Neuron (in vitro differentiated cells): ENCODE measurements around the gene RHEX.

ENCODE experiments used
- H2AFZ ChIP-seq: one replicate; pipeline ENCODE4 v1.6.1; 2013; ENCODE audit warnings: low read depth, mild to moderate bottlenecking, inconsistent platforms, low read length, moderate library complexity
- H3K27me3 ChIP-seq: one replicate; pipeline ENCODE4 v1.6.1; 2013; ENCODE audit warnings: low read length; ENCODE audit not compliant: insufficient read depth
- H3K36me3 ChIP-seq: one replicate; pipeline ENCODE4 v1.6.1; 2013; ENCODE audit warnings: low read length; ENCODE audit not compliant: insufficient read depth
- H3K4me1 ChIP-seq: one replicate; pipeline ENCODE4 v1.6.1; 2013; ENCODE audit warnings: low read length; ENCODE audit not compliant: insufficient read depth
- H3K4me3 ChIP-seq: 2 replicates; pipeline ENCODE4 v1.5.1; 2013; ENCODE audit warnings: mild to moderate bottlenecking, low read length, moderate library complexity
- H3K9me3 ChIP-seq: one replicate; pipeline ENCODE4 v1.6.1; 2013; ENCODE audit warnings: low read length

The RHEX gene

DNA sequence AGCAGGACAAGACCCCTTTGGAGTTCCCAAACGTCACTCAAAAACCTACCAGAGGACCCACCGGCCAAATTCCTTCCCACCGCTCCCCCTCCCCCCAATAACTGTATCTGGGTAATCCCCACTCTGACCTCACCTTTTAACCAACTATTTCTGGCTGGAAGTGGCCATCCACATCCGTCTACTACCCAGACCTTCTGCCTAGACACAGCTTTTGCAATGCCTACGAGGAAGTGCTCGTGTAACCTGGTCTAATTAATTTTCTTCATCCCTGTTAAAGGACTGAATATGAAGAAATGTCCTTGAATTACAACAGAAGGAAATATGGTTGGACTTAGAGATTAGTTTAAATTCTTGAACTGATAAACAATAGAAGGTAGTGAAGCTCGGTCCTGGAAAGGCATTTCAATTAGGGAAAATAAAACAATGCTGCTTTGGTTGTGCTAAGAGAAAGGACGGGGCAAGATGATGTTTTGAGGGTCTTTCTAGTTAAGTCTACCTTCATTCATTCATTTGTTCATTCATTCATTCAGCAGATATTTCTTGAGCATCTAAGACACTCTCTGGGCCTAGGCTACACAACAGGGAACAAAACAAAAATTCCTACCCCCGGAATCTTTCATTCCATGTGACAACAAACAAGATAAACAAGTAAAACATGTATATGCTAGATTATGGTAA lies 45.4 kb downstream of the RHEX start:
- Histone ChIP-seq H3K4me1 (no peaks in the 10 kb centered on the region), H3K36me3 (no peaks in the 10 kb centered on the region), H3K9me3 (no peaks in the 10 kb centered on the region), H2AFZ (no peak overlapping the region), H3K4me3 (no peak overlapping the region), H3K27me3 (peaks cover 3% of the 10 kb centered on the region)

DNA sequence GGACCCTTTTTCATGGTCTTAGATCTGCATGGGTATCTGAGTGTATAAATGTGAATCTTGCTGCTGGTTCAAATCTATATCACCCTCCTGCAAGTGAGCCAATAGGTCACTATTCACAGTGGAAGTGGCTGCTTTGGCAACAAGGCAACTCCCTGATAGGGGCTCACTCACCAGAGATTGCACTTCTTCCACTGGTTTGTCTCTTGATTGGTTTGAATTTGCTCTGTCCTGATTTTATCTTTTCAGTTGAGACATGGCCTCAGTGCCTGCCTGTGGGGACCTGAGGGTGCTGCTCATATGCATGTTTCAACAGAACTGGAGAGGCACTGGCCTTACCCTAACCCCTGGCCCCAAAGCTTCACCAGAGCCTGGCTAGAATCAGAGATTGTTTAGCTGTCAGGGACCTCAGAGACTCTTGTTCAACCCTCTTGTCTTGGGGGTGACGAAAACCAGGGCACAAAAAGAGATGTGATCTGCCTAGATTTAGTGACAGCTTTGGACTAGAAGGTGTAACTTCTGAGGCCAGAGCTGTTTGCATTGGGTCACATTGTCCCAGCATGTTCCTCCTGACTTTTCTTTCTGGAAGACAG lies 47.3 kb downstream of the RHEX start:
- Histone ChIP-seq H2AFZ (no peak overlapping the region), H3K4me3 (no peak overlapping the region), H3K4me1 (no peaks in the 10 kb centered on the region), H3K36me3 (no peaks in the 10 kb centered on the region), H3K27me3 (no peaks in the 10 kb centered on the region), H3K9me3 (no peaks in the 10 kb centered on the region)

- no peaks in the 10 kb centered on the region for H3K27me3 ChIP-seq
- no peaks in the 10 kb centered on the region for H3K36me3 ChIP-seq
- no peaks in the 10 kb centered on the region for H3K9me3 ChIP-seq
- no peaks in the 10 kb centered on the region for H3K4me1 ChIP-seq
- no peak overlapping the region for H3K4me3 ChIP-seq
- no peak overlapping the region for H2AFZ ChIP-seq
These were observed 48.5 kb downstream of the RHEX start for GRCh38 chr1:206101351-206102045.

DNA sequence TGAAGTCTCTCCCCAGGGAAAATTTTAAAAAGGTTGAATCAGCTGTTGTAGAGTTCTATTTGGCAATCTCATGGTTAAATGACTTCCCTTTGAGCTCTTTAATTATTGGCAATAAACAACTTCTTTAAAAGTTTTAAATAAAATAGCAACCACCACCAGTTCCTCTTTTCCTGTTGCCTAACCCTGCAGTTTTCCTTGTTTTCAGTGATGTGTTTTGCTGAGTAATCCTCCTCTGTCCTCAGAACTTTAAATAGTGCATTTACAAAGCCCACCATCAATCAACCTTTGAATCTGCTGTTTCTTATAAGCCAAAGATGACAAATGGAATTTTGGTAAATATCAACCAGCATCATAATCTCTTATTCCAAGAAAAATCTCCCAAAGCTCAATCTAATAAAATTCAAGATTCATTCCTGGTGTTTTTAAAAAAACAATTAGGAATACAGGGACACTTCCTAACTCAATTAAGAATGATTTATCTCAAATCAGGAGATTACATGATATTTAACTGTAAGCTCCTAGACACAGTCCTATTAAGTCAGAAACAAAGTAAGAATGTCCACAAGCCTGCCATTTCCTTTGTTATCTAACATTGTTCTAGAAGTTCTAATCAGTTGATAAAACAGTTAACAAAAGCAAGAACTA lies 49.4 kb downstream of the RHEX start:
- Histone ChIP-seq H3K9me3 (no peaks in the 10 kb centered on the region), H2AFZ (no peak overlapping the region), H3K4me1 (no peaks in the 10 kb centered on the region), H3K4me3 (no peak overlapping the region), H3K36me3 (no peaks in the 10 kb centered on the region), H3K27me3 (no peaks in the 10 kb centered on the region)

DNA sequence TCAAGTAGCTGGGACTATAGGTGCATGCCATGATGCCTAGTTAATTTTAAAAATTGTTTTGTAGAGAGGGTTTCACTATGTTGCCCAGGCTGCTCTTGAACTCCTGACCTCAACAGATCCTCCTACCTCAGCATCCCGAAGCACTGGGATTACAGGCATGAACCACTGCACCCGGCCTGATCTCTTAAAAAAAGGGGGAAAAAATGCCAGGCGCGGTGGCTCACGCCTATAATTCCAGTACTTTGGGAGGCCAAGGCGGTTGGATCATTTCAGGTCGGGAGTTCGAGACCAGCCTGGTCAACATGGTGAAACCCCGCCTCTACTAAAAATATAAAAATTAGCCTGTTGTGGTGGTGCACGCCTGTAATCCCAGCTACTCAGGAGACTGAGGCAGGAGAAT lies 51.0 kb downstream of the RHEX start:
- Histone ChIP-seq H3K36me3 (no peaks in the 10 kb centered on the region), H3K9me3 (no peaks in the 10 kb centered on the region), H3K4me3 (no peak overlapping the region)

DNA sequence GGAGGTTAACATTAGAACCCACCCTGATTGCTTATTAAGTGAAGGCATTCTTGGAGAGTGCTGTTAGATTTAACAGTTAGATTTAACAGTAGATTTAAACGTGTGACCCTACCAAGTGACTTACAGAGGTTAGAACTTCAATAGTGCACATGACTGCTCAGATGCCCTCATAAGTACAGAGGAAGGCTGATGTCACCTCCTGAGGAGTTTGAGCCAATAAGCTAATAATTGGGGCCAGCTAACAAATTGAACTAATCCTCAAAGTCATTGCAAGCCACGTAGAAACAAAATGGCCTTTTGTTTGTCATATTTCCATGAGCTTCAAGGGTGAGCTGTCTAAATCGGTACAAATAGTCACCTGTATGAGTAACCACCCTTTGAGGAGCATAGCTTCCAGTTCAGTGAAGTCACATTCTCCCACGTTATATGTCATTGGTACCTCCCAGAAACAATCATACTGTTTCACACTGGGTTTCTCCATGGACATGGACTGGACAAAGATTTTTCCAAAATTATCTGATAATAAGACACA lies 52.6 kb downstream of the RHEX start:
- Histone ChIP-seq H3K36me3 (no peaks in the 10 kb centered on the region), H3K4me3 (no peak overlapping the region), H2AFZ (no peak overlapping the region), H3K9me3 (no peaks in the 10 kb centered on the region), H3K27me3 (peaks cover 5% of the 10 kb centered on the region), H3K4me1 (no peaks in the 10 kb centered on the region)

More for the DNA sequence above, 51.0 kb downstream of the RHEX start:
- no peaks in the 10 kb centered on the region for H3K4me1 ChIP-seq
- no peak overlapping the region for H2AFZ ChIP-seq
- peaks cover 3% of the 10 kb centered on the region for H3K27me3 ChIP-seq

DNA sequence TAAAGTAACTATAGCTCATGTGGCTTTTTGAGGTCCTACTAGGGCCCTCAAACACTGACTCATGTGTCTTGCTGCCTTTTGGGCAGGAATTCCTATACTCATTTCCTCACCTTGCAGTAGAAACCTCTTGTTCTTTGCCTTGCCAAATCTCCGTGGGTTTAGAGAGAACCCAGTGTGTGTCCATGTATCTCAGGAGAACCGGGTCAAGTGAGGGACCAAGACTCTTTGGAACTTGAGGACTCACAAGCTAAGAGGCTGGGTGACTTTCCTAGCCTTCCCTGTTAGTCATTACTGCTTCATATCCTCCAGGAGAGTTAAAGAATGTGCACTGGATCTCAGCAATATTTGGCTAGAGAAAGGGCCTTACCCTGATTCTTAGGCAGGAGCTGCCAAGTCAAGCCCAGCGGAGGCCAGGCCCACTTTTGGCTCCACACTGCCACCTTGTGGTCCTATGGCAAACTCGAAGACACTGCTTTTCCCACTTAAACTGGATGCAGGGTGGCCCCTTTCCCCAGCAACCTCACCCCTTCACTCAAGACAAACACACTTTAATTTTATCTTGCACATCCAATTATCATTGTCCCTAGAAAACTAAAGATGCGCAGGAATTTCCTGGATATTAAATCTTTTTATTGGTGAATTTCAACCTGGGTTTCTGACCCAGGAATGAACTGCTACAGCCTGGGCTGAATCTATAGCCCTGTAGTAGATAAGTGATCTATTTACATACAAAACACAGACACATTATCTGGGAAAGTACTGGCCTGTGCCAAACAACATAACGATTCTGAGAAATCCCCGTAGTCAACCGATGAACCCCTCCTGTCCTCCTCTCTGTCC lies 53.6 kb downstream of the RHEX start:
- Histone ChIP-seq H3K36me3 (no peaks in the 10 kb centered on the region), H2AFZ (no peak overlapping the region), H3K9me3 (no peaks in the 10 kb centered on the region), H3K4me1 (no peaks in the 10 kb centered on the region), H3K27me3 (peaks cover 5% of the 10 kb centered on the region), H3K4me3 (no peak overlapping the region)

- no peaks in the 10 kb centered on the region for H3K9me3 ChIP-seq
- H3K36me3 ChIP-seq = no peaks in the 10 kb centered on the region
- no peak overlapping the region for H2AFZ ChIP-seq
- peaks cover 5% of the 10 kb centered on the region for H3K27me3 ChIP-seq
- no peak overlapping the region for H3K4me3 ChIP-seq
- no peaks in the 10 kb centered on the region for H3K4me1 ChIP-seq
These were observed 54.2 kb downstream of the RHEX start for GRCh38 chr1:206107168-206107544.

DNA sequence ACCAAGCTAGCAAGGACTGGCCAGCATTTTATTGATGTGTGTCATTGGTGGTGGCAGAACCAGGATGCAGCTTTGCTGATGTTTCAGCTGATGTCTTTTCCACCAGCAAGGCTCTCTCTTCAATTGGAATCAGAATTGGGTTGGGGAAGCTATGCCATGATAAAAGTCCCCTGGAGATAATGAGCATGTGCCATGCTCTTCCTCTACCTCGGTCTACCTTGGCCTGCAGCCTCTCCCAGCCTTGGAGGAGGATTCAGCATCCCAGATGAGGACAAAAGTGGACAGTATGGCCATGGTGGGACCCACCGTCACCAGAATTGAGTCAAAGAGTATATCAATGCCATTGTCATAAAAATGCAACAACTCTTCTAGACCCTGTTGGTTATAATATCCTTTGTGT lies 55.7 kb downstream of the RHEX start:
- no peaks in the 10 kb centered on the region for H3K4me1 ChIP-seq
- no peaks in the 10 kb centered on the region for H3K9me3 ChIP-seq
- no peak overlapping the region for H3K4me3 ChIP-seq
- H3K27me3 ChIP-seq = peaks cover 15% of the 10 kb centered on the region
- H3K36me3 ChIP-seq = no peaks in the 10 kb centered on the region
- no peak overlapping the region for H2AFZ ChIP-seq

- Histone ChIP-seq H3K4me1 (no peaks in the 10 kb centered on the region), H3K4me3 (no peak overlapping the region), H3K9me3 (no peaks in the 10 kb centered on the region), H3K27me3 (peaks cover 25% of the 10 kb centered on the region), H2AFZ (no peak overlapping the region), H3K36me3 (no peaks in the 10 kb centered on the region)
These were observed 56.7 kb downstream of the RHEX start for GRCh38 chr1:206109718-206110117.

- H3K36me3 ChIP-seq = no peaks in the 10 kb centered on the region
- H3K9me3 ChIP-seq = no peaks in the 10 kb centered on the region
- H3K4me3 ChIP-seq = no peak overlapping the region
- peaks cover 30% of the 10 kb centered on the region for H3K27me3 ChIP-seq
- no peaks in the 10 kb centered on the region for H3K4me1 ChIP-seq
- no peak overlapping the region for H2AFZ ChIP-seq
These were observed 57.2 kb downstream of the RHEX start for GRCh38 chr1:206110161-206110560.

- no peaks in the 10 kb centered on the region for H3K9me3 ChIP-seq
- no peaks in the 10 kb centered on the region for H3K4me1 ChIP-seq
- no peak overlapping the region for H2AFZ ChIP-seq
- no peaks in the 10 kb centered on the region for H3K36me3 ChIP-seq
- no peak overlapping the region for H3K4me3 ChIP-seq
- H3K27me3 ChIP-seq = peaks cover 36% of the 10 kb centered on the region
These were observed 57.8 kb downstream of the RHEX start for GRCh38 chr1:206110820-206111219.
